Omental fat pad (tissue), 4 donors: ENCODE measurements around the gene ZDHHC14. TPM values are rescaled to one million over a fixed set of nuclear protein-coding genes. Genes with fewer than 3 reads are reported as not detected.

Experiments
- ATAC-seq: fragments of 150-250 bp; one replicate; pipeline ENCODE4 v1.9.1; 2016; ENCODE audit warnings: mild to moderate bottlenecking, moderate library complexity; ENCODE audit not compliant: low FRiP score
- DNase-seq: peaks from one replicate; pipeline ENCODE4 v3.0.0-alpha.2; 2019; ENCODE audit warnings: low spot score
- total RNA-seq, 4 donors: library from RNA; depleted of rRNA; stranded (reverse); fragments of >200 nt; gene quantifications; one replicate each; pipeline ENCODE4 v1.1.0, GENCODE V29; 2016
- TF ChIP-seq, protein P1 (sequence below), 3 donors: fragments of 450-650 bp; IDR thresholded peaks; one replicate each; pipeline ENCODE4 v1.5.1; 2016 to 2017; ENCODE audit warnings: antibody characterized with exemption in 3 of 3, mild to moderate bottlenecking in 3 of 3, moderate library complexity in 2 of 3

The ZDHHC14 gene
- total RNA-seq, 4 donors from 2014 or later, result 5.6 to 13.7 (median 6.9) TPM

DNA sequence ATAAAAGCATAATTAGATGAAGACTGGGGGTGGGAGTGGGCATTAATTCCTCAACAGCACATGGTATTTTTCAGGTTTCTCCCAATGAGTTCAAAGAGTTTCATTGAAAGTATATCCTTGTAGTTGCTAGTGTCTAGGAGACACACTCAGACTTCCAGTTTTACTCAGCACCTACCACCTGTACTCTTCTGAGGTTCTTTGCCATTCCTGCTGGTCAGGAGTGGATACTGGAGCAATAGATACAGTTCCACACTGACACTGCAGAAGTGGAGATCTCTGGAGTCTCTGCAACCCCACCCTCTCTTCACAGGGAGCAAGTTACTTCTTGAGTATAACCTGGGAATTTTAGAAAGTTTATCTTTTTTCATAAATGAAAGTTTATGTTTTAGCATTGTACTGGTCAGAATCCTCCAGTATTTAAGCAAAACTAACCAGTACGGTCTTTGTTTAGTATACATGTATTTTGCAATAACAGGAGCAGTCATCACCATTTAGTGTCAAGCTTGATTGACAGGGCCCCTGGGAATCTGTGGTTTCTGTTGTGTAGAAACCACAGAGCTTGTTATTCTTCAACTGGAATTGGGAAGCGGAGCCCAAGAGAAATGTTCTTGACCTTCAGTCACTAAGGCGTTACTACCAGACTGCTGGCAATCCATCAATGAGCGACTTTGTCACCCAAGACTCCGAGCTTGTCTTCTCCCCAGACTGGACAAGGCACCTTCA lies 148.1 kb downstream of the ZDHHC14 start:
- no peak for ATAC-seq
- no peak for DNase-seq
- TF ChIP-seq, protein P1, sequence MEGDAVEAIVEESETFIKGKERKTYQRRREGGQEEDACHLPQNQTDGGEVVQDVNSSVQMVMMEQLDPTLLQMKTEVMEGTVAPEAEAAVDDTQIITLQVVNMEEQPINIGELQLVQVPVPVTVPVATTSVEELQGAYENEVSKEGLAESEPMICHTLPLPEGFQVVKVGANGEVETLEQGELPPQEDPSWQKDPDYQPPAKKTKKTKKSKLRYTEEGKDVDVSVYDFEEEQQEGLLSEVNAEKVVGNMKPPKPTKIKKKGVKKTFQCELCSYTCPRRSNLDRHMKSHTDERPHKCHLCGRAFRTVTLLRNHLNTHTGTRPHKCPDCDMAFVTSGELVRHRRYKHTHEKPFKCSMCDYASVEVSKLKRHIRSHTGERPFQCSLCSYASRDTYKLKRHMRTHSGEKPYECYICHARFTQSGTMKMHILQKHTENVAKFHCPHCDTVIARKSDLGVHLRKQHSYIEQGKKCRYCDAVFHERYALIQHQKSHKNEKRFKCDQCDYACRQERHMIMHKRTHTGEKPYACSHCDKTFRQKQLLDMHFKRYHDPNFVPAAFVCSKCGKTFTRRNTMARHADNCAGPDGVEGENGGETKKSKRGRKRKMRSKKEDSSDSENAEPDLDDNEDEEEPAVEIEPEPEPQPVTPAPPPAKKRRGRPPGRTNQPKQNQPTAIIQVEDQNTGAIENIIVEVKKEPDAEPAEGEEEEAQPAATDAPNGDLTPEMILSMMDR (IDR thresholded peaks at IDR 0.05), result no peak

DNA sequence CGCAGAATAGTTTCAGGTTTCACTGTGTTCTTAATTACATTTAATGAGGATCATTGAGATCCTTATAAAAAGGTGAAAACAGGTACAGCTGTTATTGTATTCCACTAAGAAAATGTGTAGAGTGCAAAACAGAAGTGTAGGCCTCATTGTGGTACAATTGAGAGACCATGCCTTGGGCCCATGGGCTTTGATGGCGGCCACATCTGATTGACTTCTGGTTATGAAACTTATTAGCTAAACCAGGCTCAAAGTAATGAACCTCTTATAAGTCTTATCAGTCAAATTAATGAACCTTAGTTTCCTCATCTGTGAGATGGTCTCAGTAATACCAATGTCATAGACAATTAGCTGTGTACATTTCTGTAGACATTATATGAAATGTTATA lies 148.7 kb downstream of the ZDHHC14 start:
- no peak for ATAC-seq
- no peak for DNase-seq
- TF ChIP-seq, protein P1 (IDR thresholded peaks at IDR 0.05), result no peak

DNA sequence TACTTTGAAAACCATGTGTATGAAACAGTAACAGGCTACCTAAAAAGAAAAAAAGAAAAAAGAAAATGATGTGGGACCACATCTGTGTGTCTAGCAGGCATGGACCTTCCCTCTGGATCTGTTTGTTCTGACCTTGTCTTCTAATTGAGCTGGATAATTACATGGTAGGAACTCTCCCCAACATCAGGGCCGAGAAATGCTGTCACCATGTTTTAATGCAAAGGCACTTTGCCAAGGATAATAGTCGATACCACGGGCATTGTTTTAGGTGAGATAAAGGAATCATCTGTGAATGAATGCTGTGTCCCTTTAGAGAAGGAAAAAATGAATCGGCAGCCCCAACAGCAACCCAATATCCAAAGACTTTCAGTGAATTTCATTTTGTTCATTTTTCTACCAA lies 149.1 kb downstream of the ZDHHC14 start:
- ATAC-seq (no peak), DNase-seq (no peak)
- TF ChIP-seq, protein P1 (IDR thresholded peaks at IDR 0.05), result no peak

DNA sequence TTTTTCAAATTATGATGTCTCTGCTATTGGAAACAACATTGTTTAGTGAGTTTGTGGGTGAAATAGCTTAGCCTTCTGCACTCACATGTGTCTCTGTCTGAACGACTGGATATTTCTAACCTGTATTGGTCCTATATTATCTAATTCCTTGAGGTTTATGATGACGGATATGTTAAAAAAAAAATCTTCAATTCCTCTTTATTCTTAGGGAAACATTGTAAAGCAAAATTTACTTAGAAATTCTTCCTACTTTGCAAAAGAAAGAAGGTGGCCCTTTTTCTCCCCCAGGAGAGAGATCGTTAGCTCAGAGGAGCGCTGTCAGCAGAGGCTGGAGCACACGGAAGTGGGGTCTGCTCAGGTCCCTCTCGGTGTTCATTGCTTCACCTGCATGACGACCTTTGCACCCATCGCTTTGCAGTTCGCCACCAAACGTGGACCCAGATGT lies 149.8 kb downstream of the ZDHHC14 start:
- DNase-seq (no peak), ATAC-seq (no peak)
- TF ChIP-seq, protein P1 (IDR thresholded peaks at IDR 0.05), result no peak

DNA sequence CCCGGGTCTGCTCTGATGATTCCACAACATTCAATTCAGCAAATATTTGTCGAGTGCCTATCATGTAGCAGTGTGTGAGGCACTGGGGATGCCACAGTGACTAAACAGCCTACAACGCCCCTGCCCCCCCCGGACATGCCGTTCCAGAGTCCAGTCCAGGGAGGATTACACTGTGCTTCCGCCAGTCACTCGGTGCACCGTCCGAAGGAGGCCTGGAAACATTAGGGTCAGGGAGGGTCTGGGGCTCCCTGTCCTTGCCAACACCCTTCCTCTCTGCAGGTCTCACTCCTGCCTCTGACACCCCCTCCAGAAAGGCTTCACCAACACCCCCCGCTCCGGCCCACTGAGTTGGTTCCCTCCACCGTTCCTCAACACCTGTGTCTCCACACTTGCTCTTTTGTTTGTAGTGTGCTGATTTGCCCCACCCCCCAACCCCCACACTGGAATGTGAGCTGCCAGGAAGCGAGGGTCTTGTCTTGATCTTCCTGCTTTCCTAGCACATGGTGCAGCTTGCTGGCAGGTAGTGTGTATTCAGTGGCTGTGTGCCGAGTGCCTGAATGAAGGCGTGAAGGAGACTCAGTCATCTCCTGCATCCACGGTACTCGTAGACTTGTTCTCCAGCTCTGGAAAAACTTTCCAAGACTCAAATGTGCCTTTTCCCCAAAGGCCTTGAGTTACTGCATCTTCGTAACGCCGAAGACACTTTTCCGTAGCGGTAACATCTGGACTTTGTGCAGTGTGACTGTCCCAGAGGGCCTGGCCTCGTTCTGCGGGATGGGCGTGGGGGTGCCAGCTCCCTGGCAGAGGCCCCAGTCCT lies 150.4 kb downstream of the ZDHHC14 start:
- no peak for DNase-seq
- no peak for ATAC-seq
- TF ChIP-seq, protein P1 (IDR thresholded peaks at IDR 0.05), result no peak

DNA sequence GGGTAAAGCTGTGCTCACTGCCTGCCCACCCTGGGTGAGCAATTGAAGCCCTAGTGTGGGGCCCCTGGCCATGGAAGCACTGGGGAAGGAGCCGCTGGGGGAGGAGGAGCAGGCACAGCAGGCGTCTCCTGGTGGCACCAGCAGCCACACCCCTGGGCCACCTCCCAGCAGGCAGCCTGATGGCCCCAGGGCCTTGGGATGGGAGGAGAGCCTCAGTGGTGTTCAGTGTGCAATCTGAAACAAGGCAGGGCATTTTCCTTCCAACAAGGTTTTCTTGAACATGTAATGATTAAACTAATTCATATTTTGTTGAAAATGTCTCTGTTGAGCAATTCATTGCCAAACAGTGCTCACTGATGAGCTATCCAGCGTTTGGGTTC lies 151.0 kb downstream of the ZDHHC14 start:
- TF ChIP-seq, protein P1 (IDR thresholded peaks at IDR 0.05), result no peak
- no peak for ATAC-seq
- no peak for DNase-seq
